Measurements from ENCODE around the gene PFDN6.

Gene PFDN6

GRCh38 chr6:33295621-33296369 lies 6.4 kb downstream of the PFDN6 start:
- DNase-seq (ENCODE audit: low spot score): no peak

DNA sequence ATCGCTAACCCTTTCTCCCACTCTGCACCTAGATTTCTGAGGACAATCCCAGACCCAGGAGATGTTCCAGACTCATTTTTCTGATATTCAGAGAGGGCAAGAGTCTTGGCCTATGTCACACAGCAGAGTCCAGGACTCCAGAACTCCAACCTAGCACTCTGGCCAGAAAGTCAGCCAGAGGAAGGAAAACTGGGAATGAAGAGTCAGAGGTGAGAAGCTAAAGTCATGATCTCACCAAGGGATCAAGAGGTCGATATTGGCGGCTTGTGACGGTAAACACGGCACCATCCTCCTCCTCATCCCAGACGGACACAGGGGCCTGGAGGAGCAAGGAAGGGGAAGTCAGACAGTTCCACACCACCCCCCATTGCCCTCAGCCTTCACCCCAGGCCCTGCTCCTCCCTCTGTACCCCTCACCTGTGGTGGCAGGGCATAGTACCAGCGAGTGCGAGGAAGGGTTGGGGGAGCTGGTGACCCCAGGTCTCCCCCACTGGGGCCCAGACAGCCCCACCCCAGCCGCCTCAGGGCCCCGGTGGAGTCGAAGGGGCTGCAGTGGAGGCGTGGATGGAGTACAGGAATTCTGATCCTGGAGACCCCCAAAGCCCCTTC lies 7.5 kb downstream of the PFDN6 start:
- no peak for DNase-seq (ENCODE audit: low spot score)

DNA sequence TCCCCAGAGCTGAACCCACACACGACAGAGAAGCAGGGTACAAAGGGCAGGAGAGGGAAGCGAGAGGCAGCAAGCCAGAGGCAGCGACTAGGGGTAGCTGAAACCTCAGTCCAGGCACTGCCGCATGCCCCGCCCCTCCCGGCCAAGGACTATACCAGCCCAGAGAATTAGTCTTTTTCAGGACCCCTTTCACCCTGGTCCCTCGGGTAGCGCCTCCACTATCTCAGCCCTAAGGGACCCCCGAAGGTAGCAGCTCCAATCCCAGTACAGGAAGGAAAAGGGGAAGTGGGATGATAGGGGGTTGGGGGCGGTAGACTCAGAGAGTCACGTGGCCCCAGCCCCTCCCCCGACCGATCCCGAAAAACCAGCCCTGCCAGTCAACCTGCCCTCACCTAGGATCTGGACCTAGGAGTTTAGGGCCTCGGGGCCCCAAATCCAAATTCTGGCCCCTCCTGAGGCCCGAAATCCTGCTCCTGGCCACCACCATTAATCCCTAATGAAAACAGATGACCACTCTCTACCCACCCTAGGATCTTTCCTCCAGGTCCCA lies 8.1 kb downstream of the PFDN6 start:
- peak; percentile 79 for DNase-seq (ENCODE audit: low spot score)

DNA sequence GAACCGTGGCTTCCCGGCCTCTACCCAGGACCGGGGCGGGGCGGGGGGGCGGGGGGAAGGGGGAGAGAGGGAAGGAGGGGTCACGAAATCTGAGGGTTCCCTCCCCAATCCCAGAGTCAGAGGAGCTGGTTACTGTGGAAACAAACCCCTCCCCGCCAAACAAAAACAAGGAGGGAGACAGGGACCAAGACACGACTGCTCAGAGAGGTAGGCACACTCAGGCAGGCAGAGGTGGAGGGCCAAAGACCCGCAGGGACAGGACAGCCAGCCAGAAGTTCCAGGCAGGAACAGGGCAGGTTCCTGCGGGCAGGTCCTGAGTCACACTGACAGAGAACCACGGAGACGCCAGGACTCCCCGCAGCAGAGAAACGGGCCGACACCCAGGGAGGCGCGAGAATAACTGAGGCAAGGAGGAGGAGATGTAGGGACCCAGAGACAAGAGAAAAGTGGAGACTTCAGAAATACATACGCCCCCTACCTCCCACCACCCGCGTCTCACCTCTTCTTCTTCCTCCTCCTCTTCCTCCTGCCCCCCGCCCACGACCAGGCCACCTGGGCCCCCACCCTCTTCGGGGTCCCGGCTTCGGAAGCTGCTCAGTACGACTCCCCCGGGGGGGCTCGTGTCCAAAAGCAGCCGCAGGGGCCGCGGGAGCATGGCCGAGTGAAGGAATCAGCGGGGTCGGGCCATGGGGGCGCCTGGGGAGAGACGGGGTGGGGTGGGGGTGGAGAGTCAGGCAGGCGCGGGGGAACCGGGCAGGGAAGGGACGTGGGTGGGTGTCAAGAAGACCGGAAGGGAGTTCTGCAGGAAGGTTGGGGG lies 8.8 kb downstream of the PFDN6 start:
- DNase-seq (ENCODE audit: low spot score): peak; percentile 82

DNA sequence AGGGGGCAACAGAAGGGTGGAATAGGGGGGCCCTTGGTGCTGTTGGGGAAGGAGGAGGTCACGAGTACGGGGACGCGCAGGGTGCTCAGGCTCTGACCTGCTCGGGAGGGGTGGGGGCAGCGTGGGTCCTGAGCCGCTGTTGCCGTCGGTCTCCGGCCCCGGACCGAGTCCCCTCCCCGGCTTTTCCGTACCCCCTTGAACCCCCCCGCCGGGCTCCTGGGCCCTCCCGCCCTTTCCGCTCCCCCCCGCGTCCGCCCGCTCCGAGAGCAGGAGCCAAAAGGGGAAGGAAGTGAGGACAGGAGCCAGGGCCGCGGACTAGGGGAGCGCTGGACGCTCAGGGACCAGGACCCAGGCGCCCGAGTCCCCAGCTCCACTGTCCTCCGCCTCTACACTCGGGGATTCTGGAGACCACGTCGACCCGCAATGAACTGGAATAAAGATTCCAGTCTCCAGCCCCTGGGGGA lies 9.4 kb downstream of the PFDN6 start, which contains the start of gene RGL2:
Gene RGL2 (minus strand): TSS at position 170 of the 464 bp plus-strand sequence. CDS start 332 bp downstream, outside the sequence.
- no peak for DNase-seq (ENCODE audit: low spot score)

DNA sequence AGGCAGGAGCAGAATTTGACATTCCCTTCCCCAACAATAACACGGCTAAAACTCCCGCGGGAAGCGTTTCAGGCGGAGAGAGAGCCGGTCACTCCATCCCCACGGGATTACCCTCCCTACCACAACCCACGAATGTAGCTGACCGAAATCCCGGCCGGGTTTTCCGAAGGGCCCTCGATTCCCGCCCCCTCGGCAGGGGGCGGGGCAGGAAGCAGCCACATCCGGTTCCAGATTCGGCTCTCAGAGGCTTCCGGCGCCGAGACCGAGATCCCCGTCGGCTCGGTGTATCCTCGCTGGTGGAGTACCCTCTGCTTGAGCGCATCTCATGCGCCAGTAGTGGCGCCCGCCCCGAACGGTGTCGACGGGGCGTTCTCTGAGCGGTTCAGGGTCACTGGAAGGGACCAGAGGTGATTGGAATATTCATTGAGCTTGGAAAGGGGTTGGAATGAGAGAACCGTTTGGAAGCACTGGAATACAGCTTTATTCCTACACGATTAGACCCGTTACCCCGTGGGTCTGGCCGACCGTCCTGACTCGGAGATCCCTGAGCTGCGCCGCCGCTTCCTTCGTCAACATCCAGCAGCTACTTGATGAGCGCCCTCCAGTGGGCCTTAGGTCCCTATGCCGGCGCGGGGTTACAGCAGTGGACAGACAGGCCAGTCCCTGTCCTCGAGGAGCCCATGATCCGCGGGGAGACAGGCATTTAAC lies 10.0 kb downstream of the PFDN6 start:
- DNase-seq (ENCODE audit: low spot score): peak; percentile 89

DNA sequence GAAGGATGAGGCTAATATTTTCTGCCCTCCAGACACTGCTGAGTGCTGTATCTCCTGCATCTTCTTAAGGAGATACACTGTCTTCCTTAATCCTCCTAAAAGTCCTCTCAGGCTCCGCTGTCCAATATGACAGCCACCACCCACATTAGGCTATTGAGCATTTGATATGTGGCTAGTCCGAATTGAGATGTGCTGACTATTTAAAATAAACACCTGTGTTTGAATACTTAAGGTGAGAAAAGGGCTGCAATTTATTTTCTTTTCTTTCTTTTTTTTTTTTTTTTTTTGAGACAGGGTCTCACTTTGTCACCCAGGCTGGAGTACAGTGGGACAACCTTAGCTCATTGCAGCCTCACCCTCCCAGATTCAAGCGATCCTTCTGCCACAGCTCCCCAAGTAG lies 12.5 kb downstream of the PFDN6 start:
- no peak for DNase-seq (ENCODE audit: low spot score)

DNA sequence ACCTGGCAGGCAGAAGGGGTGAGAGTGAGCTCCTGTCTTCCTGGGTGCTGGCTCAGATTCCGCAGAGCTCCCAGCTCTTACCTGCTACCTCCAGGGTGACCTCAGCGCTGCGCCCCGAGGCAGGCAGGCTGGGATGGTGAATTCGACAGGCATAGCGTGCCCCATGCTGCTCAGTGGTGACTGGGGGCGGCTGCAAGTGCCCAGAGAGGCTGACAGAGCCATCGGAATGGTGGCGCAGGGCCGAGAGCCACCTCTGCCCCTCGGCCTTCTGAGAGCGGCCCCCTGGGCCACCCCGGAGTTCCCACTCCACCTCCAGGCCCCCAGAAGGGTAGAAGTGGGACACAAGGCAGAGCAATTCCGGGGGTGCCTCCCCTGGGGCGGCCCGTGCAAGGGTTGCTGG lies 14.8 kb downstream of the PFDN6 start:
- DNase-seq (ENCODE audit: low spot score): no peak

DNA sequence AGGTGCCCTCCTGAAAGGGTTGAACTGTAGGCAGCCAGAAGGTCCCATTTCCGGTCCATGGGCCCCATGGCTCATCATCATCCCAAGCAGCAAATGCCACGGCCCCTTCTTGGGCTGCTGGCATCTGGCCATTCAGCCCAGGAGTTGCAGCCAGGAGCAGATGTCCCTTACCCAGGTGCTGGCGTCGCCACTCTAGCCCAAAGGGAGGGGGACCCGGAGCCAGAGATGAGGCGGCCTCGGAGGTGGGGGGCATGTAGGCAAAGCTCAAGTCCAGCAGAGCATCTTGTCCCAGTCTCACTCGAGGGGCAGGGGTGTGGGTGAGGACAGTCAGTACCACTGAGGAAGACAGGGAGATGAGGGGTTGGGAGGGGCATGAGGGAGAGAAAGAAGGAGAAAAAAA lies 15.7 kb downstream of the PFDN6 start:
- DNase-seq (ENCODE audit: low spot score): no peak

DNA sequence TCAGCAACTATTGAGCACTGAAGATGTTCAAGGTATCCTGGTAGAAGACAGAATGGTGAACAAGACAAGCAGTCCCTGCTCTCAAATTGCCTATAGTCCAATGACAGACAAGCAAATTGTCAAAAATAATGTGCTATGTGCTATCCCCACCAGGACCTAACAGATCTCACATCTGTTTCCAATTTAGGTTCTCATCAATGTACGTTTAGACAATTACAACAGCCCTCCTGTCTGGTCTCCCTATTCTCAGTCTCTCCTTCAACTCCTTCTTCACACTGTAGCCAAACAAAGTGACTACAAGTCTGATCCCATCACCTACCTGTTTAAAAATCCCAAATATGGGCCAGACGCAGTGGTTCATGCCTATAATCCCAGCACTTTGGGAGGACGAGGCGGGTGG lies 17.0 kb downstream of the PFDN6 start:
- no peak for DNase-seq (ENCODE audit: low spot score)

DNA sequence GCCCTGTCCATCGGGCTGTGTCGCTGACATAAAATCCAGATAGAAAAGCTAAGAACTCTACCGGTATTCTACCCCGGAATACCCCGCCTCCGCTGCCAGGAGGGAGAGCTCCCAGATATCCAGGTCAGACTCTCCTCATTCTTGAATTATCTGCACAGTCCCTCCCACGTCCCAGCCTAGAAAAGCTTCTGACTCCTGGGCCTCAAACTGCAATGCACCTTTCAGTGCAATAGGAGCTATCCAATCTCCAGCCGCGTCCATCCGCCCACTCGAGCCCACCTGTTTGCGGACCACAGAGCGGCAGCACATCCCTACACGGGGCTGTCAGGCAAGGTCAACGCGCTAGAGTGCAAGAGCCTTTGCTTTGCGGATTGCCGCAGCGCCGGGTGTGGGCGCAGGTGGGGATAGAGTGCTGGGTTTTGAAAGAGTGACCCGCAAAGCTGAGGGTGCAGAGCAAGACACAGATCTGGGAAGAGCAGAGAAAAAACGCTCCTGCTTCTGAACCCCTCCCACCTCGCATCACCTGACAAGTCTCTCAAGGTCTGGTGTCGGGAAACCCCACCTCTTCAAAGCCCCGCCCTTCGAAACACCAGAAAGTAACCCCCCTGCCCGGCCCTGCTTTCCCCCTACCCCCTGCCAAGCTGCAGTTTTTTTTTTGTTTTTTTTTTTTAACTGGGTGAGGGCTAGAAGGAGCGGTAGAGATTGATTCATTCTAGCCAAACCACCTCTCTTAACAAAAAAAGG lies 23.1 kb downstream of the PFDN6 start:
- DNase-seq (ENCODE audit: low spot score): no peak

DNA sequence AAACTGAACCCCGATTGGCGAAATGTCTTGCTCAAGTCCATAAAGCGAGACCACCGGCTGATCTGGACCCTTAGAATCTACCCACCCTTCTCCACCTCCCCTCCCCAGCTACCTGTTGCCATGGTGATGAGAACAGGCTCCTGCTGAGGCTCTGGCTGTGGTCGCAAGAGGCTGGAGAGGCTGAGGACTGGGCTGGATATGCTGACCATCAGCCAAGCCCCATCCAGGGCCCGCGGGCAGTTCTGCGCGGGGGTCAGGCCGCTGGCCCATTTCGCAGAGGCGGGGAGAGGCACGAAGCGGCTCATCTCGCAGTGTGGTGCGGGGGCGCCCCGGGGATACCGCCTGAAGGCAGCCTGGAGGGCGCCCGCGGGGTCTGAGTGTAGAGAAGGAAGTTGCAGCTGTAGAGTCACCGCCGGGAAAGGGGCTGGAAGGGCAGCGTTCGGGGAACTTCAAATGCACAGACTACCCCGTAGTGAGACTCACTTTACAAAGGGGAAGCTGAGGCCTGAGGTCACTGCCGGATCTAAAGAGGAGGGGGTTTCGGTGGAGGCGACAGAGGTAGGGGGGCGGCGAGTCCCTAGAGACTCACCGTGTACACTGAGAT lies 23.8 kb downstream of the PFDN6 start:
- DNase-seq (ENCODE audit: low spot score): peak; percentile 67

DNA sequence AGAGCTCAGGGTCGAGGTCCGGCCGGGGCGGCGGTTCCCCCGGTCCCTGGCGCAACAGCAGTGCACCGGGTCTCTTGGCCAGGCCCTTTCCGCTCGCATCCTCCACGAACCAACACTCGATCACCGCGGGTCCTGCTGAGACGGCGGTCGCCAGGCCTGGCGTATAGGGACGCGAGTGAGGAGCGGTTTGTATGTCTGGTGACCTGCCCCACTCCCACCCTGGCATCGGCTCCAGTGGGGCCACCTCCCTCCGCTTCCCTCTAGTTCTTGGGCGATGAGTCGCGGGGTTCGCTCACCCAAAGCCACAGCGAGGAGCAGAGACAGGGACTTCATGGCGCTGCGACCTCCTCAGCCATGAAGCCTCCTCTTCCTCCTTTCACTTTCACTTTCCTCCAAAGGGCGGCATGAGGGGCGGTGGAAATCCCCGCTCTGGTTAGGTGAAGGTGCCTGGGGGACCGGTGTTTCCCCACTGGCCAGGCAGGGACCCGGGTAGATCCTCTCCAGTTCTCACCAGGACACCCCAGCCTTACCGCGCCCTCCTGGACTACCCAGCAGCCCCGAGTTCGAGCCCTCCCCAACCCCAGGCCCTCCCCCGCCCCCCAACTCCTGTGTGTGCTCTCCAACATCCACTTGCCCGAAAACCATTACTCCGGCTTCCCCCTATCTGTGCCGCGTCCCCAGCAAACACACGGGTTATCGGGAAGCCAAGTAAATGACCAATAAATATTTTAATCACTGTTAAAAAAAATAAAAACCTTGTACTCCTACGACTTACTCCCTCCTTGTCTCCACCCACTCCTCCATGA lies 24.5 kb downstream of the PFDN6 start, which contains the start of gene TAPBP:
Gene TAPBP (minus strand): TSS at position 370 of the 806 bp plus-strand sequence. CDS start 37 bp downstream, at position 333.
- DNase-seq (ENCODE audit: low spot score): peak; percentile 63

DNA sequence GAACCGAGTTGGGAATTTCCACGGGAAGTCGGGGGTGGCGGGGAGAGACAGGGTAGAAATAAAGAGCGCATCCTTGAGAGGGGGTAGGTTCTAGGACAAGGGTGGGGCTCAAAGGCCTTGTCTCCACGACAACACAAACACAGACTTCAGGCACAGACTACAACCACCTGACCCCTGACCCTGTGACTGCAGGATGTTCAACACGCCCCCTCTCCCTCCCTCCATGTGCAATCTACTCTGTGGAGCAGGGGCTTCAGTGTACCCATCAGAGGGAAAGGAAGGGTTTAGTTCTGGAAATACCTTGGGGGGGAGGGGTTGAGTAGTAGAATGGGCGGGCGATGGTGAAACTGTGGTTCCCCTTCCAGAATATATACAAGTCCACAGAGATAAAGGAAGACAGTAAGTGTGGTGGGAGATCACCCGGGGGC lies 25.1 kb downstream of the PFDN6 start:
- DNase-seq (ENCODE audit: low spot score): no peak

DNA sequence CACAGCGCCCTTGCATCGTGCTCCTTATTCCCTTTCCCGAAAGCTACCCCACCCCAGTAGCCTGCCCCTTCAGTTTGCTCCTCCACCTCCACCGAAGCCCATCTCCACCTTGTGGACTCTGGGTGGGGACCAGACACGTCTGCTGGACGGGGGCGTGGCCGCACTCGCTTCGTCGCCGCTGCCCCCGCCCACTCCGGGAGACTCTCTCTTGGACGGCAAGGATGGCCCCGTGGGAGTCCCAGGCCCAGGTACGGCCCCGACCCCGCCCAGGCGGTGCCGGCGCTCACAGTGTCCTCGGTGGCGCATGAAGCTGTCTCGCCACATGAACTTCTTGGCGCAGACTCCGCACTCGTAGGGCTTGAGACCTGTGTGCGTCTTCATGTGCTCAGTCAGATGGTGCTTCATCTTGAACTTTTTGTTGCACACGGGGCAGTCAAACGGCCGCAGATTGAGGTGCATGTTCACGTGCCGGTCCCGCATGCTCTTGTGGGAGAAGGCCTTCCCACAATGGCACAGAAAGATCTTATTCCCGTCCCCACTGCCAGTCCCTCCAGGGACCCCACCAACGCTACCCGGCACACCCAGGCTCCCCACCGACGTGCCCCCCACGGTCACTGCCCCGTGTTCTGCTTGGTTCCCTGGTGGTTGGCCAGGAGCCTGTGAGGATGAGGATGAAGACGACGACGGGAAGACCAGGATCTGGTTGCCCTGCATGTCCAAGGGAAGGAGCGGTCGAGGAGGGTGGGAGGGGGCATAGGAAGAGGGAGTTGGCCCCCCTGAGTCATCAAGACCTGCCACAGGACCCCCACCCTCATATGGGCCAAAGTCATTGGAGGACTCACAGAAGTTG lies 25.8 kb downstream of the PFDN6 start:
- peak; percentile 70 for DNase-seq (ENCODE audit: low spot score)

DNA sequence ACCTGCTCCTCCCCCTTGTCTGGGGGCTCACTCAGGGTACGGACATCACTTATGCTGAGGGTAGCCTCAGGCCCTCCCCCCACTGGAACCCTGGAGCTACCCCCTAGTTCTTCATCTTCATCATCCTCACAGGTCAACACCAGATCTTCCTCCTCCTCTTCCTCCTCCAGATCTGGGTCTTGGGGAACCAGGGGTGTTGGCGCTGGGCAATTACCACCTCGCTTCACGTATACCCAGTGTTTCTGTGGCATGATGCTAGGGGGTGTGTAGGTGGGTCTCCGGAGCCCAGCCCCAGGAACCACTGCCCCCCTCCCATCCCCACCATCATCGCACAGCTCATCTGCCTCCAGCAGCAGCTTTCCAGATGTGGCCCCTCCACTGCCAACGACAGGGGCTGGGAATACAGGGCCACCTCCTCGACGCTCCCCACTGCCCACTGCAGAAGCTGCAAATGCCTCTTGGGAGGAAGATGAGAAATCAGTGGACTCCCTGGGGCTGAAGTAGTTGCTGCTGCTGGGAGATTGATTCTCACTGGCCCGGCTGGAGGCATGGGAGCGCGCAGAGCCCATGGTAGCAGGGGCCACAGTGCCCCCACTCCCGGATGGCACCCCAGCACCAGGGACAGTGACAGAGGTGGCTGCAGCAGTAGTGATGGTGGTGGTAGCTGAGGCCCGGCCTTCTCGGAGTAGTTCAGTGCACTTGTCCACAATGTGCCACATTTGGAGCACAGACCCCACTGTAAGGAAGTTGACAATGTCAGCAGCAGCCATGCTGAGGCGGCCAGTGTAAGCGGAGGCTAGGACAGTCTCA lies 26.6 kb downstream of the PFDN6 start:
- no peak for DNase-seq (ENCODE audit: low spot score)

GRCh38 chr6:33316603-33317418 lies 27.4 kb downstream of the PFDN6 start:
- DNase-seq (ENCODE audit: low spot score): no peak

All from ecto neural progenitor cell (in vitro differentiated cells).